Rectal smooth muscle tissue (tissue), 1 donor: ENCODE measurements around the gene RUNDC3A.
"Not testable (repeated sequence)": the region's sequence is repeated elsewhere in the genome, so short reads cannot be mapped to it uniquely, and the experiment has no call there.

ENCODE experiments used
- H3K27ac ChIP-seq: one replicate; pipeline ENCODE4 v1.7.0; 2013; ENCODE audit warnings: low read depth, low read length, inconsistent platforms
- H3K27me3 ChIP-seq: one replicate; pipeline ENCODE4 v1.7.0; 2013; ENCODE audit warnings: low read length; ENCODE audit not compliant: control insufficient read depth, insufficient read depth
- H3K36me3 ChIP-seq: one replicate; pipeline ENCODE4 v1.7.0; 2013; ENCODE audit warnings: low read length; ENCODE audit not compliant: control insufficient read depth, insufficient read depth
- H3K4me1 ChIP-seq: one replicate; pipeline ENCODE4 v1.7.0; 2013; ENCODE audit warnings: low read length; ENCODE audit not compliant: control insufficient read depth, insufficient read depth
- H3K4me3 ChIP-seq: one replicate; pipeline ENCODE4 v1.7.0; 2013; ENCODE audit warnings: low read length
- H3K9ac ChIP-seq: one replicate; pipeline ENCODE4 v1.7.0; 2013; ENCODE audit warnings: low read length

The RUNDC3A gene

GRCh38 chr17:44343510-44344209 lies 35.3 kb downstream of the RUNDC3A start:
- Histone ChIP-seq H3K4me1 (peaks cover 3% of the 10 kb centered on the region), H3K27ac (no peak overlapping the region), H3K36me3 (no peaks in the 10 kb centered on the region), H3K9ac (no peak overlapping the region), H3K4me3 (no peak overlapping the region), H3K27me3 (no peaks in the 10 kb centered on the region)

DNA sequence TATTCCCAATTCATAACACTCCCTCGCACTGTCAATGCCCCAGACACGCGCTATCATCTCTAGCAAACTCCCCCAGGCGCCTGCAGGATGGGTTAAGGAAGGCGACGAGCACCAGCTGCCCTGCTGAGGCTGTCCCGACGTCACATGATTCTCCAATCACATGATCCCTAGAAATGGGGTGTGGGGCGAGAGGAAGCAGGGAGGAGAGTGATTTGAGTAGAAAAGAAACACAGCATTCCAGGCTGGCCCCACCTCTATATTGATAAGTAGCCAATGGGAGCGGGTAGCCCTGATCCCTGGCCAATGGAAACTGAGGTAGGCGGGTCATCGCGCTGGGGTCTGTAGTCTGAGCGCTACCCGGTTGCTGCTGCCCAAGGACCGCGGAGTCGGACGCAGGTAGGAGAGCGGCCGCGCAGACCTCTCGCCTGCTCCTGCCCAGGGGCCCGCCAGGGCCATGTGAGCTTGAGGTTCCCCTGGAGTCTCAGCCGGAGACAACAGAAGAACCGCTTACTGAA lies 36.6 kb downstream of the RUNDC3A start, which contains the start of gene GRN:
Gene GRN, plus strand, starts transcription at position 364 of the 515 bp plus-strand sequence. CDS start 3,863 bp downstream, outside the sequence.
- Histone ChIP-seq H3K36me3 (peaks cover 5% of the 10 kb centered on the region), H3K27ac (peak within 1 kb of the TSS; percentile 73), H3K4me3 (peak within 1 kb of the TSS; percentile 83), H3K27me3 (no peaks in the 10 kb centered on the region), H3K9ac (peak within 1 kb of the TSS; percentile 53), H3K4me1 (peaks cover 3% of the 10 kb centered on the region)

GRCh38 chr17:44345454-44346026 lies 37.1 kb downstream of the RUNDC3A start:
- Histone ChIP-seq H3K27me3 (no peaks in the 10 kb centered on the region), H3K9ac (peak overlapping the region; percentile 53), H3K36me3 (peaks cover 6% of the 10 kb centered on the region), H3K4me1 (peaks cover 3% of the 10 kb centered on the region), H3K27ac (peak overlapping the region; percentile 73), H3K4me3 (peak overlapping the region; percentile 83)

- H3K36me3 ChIP-seq: peaks cover 10% of the 10 kb centered on the region
- H3K9ac ChIP-seq: no peak overlapping the region
- no peak overlapping the region for H3K27ac ChIP-seq
- H3K4me1 ChIP-seq: peaks cover 3% of the 10 kb centered on the region
- peak overlapping the region; percentile 83 for H3K4me3 ChIP-seq
- no peaks in the 10 kb centered on the region for H3K27me3 ChIP-seq
These were observed 37.9 kb downstream of the RUNDC3A start for GRCh38 chr17:44346064-44346844.

- H3K9ac ChIP-seq, H3K27me3 ChIP-seq, H3K4me1 ChIP-seq, H3K4me3 ChIP-seq, H3K27ac ChIP-seq: not testable (repeated sequence)
- H3K36me3 ChIP-seq: peaks cover 17% of the 10 kb centered on the region
These were observed 39.0 kb downstream of the RUNDC3A start for GRCh38 chr17:44347206-44348055.

DNA sequence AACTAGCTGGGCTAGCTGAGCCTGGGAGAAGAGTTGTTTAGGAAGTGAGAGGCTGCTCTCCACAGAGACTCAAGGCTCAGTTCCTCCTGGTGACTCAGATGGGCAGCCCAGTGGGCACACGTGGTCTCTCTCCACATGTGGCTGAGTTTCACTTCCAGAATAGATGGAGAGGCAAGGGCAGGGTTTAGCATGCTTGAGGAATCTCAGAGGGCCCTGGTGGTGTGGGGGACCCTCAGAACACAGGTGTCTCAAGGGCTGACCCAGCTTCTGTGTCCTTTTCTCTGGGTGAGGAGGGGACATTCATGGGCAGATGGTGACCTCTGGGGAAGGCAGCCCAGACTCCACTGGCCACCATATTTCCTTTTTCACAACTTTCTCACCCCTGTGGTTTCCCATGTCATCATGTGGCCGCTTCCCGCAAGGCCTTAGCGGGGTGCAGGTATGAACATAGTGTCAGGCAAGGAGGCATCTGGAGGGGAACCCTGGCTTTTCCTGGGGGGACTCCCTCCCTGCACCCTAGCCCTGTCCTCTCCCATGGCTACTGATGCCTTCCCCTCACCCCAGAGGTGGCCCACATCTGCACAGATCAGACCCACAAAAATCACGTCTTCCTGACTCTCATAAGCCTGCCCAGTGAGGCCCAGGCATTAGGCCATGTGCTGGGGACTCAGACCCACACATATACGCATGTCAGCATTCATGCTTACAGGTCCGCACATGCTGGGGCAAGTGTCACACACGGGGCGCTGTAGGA lies 40.0 kb downstream of the RUNDC3A start:
- H3K4me1 ChIP-seq: peaks cover 3% of the 10 kb centered on the region
- H3K27me3 ChIP-seq: no peaks in the 10 kb centered on the region
- no peak overlapping the region for H3K27ac ChIP-seq
- no peak overlapping the region for H3K4me3 ChIP-seq
- H3K36me3 ChIP-seq: peaks cover 17% of the 10 kb centered on the region
- no peak overlapping the region for H3K9ac ChIP-seq

- Histone ChIP-seq H3K4me3 (no peak overlapping the region), H3K27me3 (no peaks in the 10 kb centered on the region), H3K36me3 (peaks cover 17% of the 10 kb centered on the region), H3K4me1 (peaks cover 3% of the 10 kb centered on the region), H3K9ac (no peak overlapping the region), H3K27ac (no peak overlapping the region)
These were observed 40.6 kb downstream of the RUNDC3A start for GRCh38 chr17:44348988-44349364.

- Histone ChIP-seq H3K27me3 (no peaks in the 10 kb centered on the region), H3K4me1 (no peaks in the 10 kb centered on the region), H3K4me3 (no peak overlapping the region), H3K27ac (no peak overlapping the region), H3K9ac (no peak overlapping the region), H3K36me3 (peaks cover 17% of the 10 kb centered on the region)
These were observed 41.2 kb downstream of the RUNDC3A start for GRCh38 chr17:44349553-44350070.

GRCh38 chr17:44350733-44351226 lies 42.4 kb downstream of the RUNDC3A start:
- Histone ChIP-seq H3K27ac (no peak overlapping the region), H3K27me3 (no peaks in the 10 kb centered on the region), H3K4me3 (no peak overlapping the region), H3K36me3 (peaks cover 17% of the 10 kb centered on the region), H3K4me1 (no peaks in the 10 kb centered on the region), H3K9ac (no peak overlapping the region)

GRCh38 chr17:44351464-44351863 lies 43.1 kb downstream of the RUNDC3A start:
- Histone ChIP-seq H3K36me3 (peaks cover 17% of the 10 kb centered on the region), H3K27ac (no peak overlapping the region), H3K27me3 (no peaks in the 10 kb centered on the region), H3K9ac (no peak overlapping the region), H3K4me1 (no peaks in the 10 kb centered on the region), H3K4me3 (no peak overlapping the region)
